ENCODE measurements around the gene CA11.

CA11 gene

GRCh38 chr19:48607359-48607755 is 38.6 kb downstream of the CA11 start:
- TF ChIP-seq, protein P1, sequence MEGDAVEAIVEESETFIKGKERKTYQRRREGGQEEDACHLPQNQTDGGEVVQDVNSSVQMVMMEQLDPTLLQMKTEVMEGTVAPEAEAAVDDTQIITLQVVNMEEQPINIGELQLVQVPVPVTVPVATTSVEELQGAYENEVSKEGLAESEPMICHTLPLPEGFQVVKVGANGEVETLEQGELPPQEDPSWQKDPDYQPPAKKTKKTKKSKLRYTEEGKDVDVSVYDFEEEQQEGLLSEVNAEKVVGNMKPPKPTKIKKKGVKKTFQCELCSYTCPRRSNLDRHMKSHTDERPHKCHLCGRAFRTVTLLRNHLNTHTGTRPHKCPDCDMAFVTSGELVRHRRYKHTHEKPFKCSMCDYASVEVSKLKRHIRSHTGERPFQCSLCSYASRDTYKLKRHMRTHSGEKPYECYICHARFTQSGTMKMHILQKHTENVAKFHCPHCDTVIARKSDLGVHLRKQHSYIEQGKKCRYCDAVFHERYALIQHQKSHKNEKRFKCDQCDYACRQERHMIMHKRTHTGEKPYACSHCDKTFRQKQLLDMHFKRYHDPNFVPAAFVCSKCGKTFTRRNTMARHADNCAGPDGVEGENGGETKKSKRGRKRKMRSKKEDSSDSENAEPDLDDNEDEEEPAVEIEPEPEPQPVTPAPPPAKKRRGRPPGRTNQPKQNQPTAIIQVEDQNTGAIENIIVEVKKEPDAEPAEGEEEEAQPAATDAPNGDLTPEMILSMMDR (IDR thresholded peaks at IDR 0.05; ENCODE audit: insufficient read depth, low read depth, low read length, missing control alignments): no peak
- H3K4me3 ChIP-seq (ENCODE audit: low read depth, low read length): no peak overlapping the region
- no peak for DNase-seq (ENCODE audit: low read depth)

DNA sequence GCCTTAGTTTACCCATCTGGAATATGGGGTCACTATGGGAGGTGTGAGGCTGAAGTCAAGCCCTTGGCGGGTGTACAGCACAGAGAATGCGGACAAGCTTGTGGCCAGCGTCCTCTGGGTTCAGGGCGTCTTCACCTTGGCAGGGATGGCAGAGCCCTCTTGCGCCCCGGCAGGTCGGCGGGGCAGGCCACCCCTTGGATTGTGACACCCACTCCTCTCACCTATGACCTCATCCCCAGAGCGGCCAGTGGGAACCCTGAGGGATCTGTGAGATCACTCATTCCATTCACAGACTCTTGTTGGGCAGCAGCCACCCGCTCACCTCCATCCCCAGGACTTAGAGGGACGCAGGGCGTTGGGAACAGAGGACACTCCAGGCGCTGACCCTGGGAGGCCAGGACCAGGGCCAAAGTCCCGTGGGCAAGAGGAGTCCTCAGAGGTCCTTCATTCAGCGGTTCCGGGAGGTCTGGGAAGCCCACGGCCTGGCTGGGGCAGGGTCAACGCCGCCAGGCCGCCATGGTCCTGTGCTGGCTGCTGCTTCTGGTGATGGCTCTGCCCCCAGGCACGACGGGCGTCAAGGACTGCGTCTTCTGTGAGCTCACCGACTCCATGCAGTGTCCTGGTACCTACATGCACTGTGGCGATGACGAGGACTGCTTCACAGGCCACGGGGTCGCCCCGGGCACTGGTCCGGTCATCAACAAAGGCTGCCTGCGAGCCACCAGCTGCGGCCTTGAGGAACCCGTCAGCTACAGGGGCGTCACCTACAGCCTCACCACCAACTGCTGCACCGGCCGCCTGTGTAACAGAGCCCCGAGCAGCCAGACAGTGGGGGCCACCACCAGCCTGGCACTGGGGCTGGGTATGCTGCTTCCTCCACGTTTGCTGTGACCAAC is 39.3 kb downstream of the CA11 start, which contains the start of gene SPACA4:
Gene SPACA4, plus strand, starts transcription at position 280 of the 896 bp plus-strand sequence. Its CDS starts 237 bp downstream, at position 517.
- H3K4me3 ChIP-seq (ENCODE audit: low read depth, low read length): no peak within 1 kb of the TSS
- TF ChIP-seq, protein P1 (IDR thresholded peaks at IDR 0.05; ENCODE audit: insufficient read depth, low read depth, low read length, missing control alignments): no peak
- DNase-seq (ENCODE audit: low read depth): no peak

DNA sequence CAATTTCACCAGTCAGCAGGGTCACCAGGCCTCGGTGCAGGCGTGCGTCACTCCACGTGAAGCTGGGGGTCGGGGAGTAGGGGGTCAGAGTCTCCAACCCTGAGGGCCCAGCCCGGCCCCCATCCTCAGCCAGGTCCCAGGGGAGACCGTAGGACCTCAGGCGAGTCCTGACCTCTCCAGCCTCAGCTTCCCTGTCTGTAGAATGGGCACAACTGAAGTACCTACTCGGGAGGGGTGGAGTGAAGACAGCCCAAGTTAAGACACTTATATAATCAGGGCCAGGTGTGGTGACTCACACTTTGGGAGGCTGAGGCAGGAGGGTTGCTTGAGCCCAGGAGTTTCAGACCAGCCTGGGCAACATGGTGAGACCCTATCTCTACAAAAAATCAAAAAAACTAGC is 42.1 kb downstream of the CA11 start:
- TF ChIP-seq, protein P1 (IDR thresholded peaks at IDR 0.05; ENCODE audit: insufficient read depth, low read depth, low read length, missing control alignments): no peak
- DNase-seq (ENCODE audit: low read depth): no peak
- no peak overlapping the region for H3K4me3 ChIP-seq (ENCODE audit: low read depth, low read length)

GRCh38 chr19:48603449-48603848 is 42.5 kb downstream of the CA11 start:
- TF ChIP-seq, protein P1 (IDR thresholded peaks at IDR 0.05; ENCODE audit: insufficient read depth, low read depth, low read length, missing control alignments): no peak
- no peak overlapping the region for H3K4me3 ChIP-seq (ENCODE audit: low read depth, low read length)
- DNase-seq (ENCODE audit: low read depth): no peak

GRCh38 chr19:48603001-48603400 is 43.0 kb downstream of the CA11 start:
- H3K4me3 ChIP-seq (ENCODE audit: low read depth, low read length): no peak overlapping the region
- DNase-seq (ENCODE audit: low read depth): no peak
- TF ChIP-seq, protein P1 (IDR thresholded peaks at IDR 0.05; ENCODE audit: insufficient read depth, low read depth, low read length, missing control alignments): no peak

- TF ChIP-seq, protein P1 (IDR thresholded peaks at IDR 0.05; ENCODE audit: insufficient read depth, low read depth, low read length, missing control alignments): no peak
- no peak overlapping the region for H3K4me3 ChIP-seq (ENCODE audit: low read depth, low read length)
- no peak for DNase-seq (ENCODE audit: low read depth)
These were observed 45.1 kb downstream of the CA11 start for GRCh38 chr19:48600679-48601417.
